Right cardiac atrium (tissue), 5 donors: ENCODE measurements around the gene TMCO4. TPM values are rescaled to one million over a fixed set of nuclear protein-coding genes. Genes with fewer than 3 reads are reported as not detected.

Experiments
- ATAC-seq, 2 donors: fragments of 200-7000 bp; cut with Tn5 transposase; one replicate each; pipeline versions ENCODE4 v1.8.0 to v1.9.1; 2020; ENCODE audit warnings: moderate library complexity in 2 of 2, mild to moderate bottlenecking in 1 of 2
- DNase-seq, 3 donors: peaks; one replicate each; pipeline ENCODE4 v3.0.0-alpha.2; 2020
- H3K27ac ChIP-seq: one replicate; pipeline ENCODE4 v1.5.1; 2013; ENCODE audit warnings: mild to moderate bottlenecking, low read length, control low read depth, moderate library complexity
- H3K27me3 ChIP-seq: one replicate; pipeline ENCODE4 v1.6.1; 2013; ENCODE audit not compliant: control insufficient read depth, insufficient read depth
- H3K4me1 ChIP-seq: one replicate; pipeline ENCODE4 v1.6.1; 2013; ENCODE audit warnings: low read length; ENCODE audit not compliant: control insufficient read depth, insufficient read depth
- H3K4me3 ChIP-seq: one replicate; pipeline ENCODE4 v1.5.1; 2013; ENCODE audit warnings: low read length, control low read depth
- H3K9me3 ChIP-seq: one replicate; pipeline ENCODE4 v1.6.1; 2013; ENCODE audit warnings: low read length; ENCODE audit not compliant: control insufficient read depth
- WGBS: extraction: QIAGEN DNeasy Blood & Tissue Kit; methylation state at CpG from one replicate; pipeline ENCODE4 v1.1.7; 2013; 5-methylcytosine and 5-hydroxymethylcytosine counted together
- intact Hi-C, 4 donors: fragments of 100-400 bp; cut with DNase I; formaldehyde crosslinking; loops; one replicate each; pipeline versions ENCODE4 v1.11.0 to v1.14.0; 2022 to 2023
- polyA plus RNA-seq: library from polyadenylated mRNA; stranded (reverse); fragments of 200-250 nt; gene quantifications from one replicate; pipeline ENCODE4 v1.2.3, GENCODE V29; 2013
- total RNA-seq, 4 donors: library from RNA; stranded (reverse); fragmentation: NEBNext Ultra II Directional; extraction: Animal tissue kit (Norgen Biotek cat#: 25700); gene quantifications; one replicate each; pipeline ENCODE4 v1.2.1, GENCODE V29; 2021
- donor health status: healthy with polysubstance abuse.
- donor health status: DM: no; HTN: yes; CAD: no.
- donor health status: DM: no; HTN: no; CAD: no.
- donor health status: DM: no; HTN: yes; CAD: no; lungs with severe emphysema.
- donor health status: DM: yes; HTN: yes; CAD: no.

Gene TMCO4
- total and polyA plus RNA-seq, 5 donors: 8.4 to 11.5 (median 10.7) TPM

DNA sequence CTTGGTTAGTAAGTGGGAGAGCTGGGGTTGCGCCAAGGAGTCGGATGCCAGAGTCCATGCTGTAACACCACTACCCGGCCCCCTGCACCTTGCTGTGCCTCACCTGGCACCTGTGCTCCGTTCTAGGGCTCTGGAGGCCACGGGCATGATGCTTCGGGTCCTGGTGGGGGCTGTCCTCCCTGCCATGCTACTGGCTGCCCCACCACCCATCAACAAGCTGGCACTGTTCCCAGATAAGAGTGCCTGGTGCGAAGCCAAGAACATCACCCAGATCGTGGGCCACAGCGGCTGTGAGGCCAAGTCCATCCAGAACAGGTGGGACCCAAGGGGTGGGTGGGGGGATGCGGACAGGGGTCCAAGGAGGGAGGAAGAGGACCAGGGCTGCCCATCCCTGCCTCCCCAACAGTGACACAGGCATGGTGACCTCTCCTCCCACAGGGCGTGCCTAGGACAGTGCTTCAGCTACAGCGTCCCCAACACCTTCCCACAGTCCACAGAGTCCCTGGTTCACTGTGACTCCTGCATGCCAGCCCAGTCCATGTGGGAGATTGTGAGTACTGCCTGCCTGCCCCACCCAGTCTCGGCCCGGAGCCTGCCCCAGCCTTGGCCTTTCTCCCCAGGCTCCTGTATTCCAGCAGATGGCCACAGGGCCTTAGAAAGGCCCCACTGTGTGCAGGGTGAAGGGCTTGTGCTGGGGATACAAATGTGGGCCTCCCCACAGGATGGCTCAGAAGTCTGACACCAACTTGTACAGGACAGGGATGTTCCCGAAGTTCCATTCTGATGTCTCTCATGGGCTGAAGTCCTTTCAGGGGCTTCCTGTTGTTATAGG lies 144.6 kb downstream of the TMCO4 start:
- Histone ChIP-seq H3K9me3 (no peaks in the 10 kb centered on the region), H3K4me1 (peaks cover 6% of the 10 kb centered on the region), H3K27me3 (no peaks in the 10 kb centered on the region), H3K27ac (no peak overlapping the region), H3K4me3 (no peak overlapping the region)
- intact Hi-C loops: loop anchor here (5.0 to 10.0 kb wide), 5 partner anchors 260 to 450 kb away; no protein-coding TSS in a partner anchor
- ATAC-seq: no peak
- peak in 1 of 3 donors; percentile 69 for DNase-seq
- WGBS: 65% methylated on average over 15 of the region's 15 CpGs

GRCh38 chr1:19654386-19654785 lies 145.3 kb downstream of the TMCO4 start:
- H3K4me1 ChIP-seq: peaks cover 4% of the 10 kb centered on the region
- no peak overlapping the region for H3K4me3 ChIP-seq
- ATAC-seq: no peak

DNA sequence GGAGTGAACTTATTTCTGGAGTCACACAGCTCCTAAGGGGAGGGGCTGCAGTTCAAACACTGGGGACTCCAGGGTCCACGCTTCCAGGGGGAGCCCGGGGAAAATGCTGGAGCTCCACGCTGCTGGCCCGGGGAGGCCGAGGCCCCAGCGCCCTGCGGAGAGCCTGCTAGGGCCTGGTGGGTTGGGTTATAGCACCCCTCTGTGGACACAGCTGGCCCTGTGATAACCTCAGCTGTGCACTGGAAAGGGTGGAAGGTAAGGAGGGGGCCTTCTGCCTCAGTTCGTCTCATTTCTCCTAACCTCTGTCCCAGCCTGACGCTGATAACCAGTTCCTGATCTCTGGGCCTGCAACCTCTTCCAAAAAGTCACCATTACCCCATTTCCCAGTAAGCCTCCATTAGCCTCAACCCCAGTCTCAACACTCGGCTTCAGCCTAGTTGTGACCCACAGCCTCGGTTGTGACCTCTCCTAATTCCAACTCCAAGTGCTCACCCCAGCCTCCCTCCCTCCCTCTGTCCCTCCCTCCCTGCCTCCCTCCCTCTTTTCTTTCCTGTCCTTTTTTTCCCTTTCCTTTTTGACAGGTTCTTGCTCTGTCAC lies 148.5 kb downstream of the TMCO4 start:
- ATAC-seq: peak; percentile 81 to 83
- WGBS: 15% methylated on average over 11 of the region's 11 CpGs
- Histone ChIP-seq H3K4me3 (no peak overlapping the region), H3K27me3 (no peaks in the 10 kb centered on the region), H3K4me1 (peaks cover 6% of the 10 kb centered on the region), H3K27ac (peak overlapping the region; percentile 11), H3K9me3 (no peaks in the 10 kb centered on the region)
- intact Hi-C loops: loop anchor here (2.0 to 10.0 kb wide), 6 partner anchors 256 to 446 kb away; no protein-coding TSS in a partner anchor
- DNase-seq: peak; percentile 67 to 87 (median 85)

More at GRCh38 chr1:19654386-19654785, 145.3 kb downstream of the TMCO4 start:
- Histone ChIP-seq H3K9me3 (no peaks in the 10 kb centered on the region), H3K27ac (no peak overlapping the region), H3K27me3 (no peaks in the 10 kb centered on the region)
- intact Hi-C loops: loop anchor here (5.0 to 10.0 kb wide), 5 partner anchors 260 to 450 kb away; no protein-coding TSS in a partner anchor
- no peak for DNase-seq
- 83% methylated on average over 5 of the region's 5 CpGs for WGBS

GRCh38 chr1:19650416-19651140 lies 149.1 kb downstream of the TMCO4 start:
- Histone ChIP-seq H3K4me3 (no peak overlapping the region), H3K9me3 (no peaks in the 10 kb centered on the region), H3K4me1 (peaks cover 6% of the 10 kb centered on the region), H3K27me3 (no peaks in the 10 kb centered on the region), H3K27ac (peak overlapping the region; percentile 11)
- ATAC-seq (peak; percentile 18 to 44), DNase-seq (peak in 1 of 3 donors; percentile 70)
- intact Hi-C loops: loop anchor here (2.0 to 10.0 kb wide), 6 partner anchors 256 to 446 kb away; no protein-coding TSS in a partner anchor
- 31% methylated on average over 12 of the region's 12 CpGs for WGBS

DNA sequence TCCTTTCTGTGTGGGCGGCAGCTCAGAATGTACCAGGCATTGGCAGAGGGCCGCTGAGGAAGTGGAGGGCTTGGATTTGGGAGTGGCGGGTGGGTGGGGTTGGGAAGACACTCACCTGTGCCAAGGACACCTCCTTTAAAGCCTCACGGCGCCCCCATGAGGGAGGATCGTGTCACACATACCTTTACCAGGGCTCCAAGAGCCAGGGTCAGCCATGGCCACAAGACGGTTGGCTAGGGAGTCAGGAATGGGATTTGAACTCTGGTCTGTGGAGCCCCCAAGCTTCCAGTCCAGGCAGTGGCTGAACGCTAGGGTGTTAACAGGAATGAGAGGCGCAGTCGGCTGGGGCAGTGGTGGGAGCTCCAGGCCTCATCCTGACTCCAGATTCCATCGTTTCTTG lies 151.0 kb downstream of the TMCO4 start:
- Histone ChIP-seq H3K4me3 (no peak overlapping the region), H3K27me3 (no peaks in the 10 kb centered on the region), H3K27ac (no peak overlapping the region), H3K4me1 (peaks cover 6% of the 10 kb centered on the region), H3K9me3 (no peaks in the 10 kb centered on the region)
- DNase-seq: peak in 1 of 3 donors; percentile 61
- intact Hi-C loops: loop anchor here in 3 of 4 donors (5.0 to 10.0 kb wide), 4 partner anchors 54 to 256 kb away; partner anchors contain the start of gene CAPZB (in 2 of the 3)
- WGBS: 55% methylated on average over 11 of the region's 11 CpGs
- ATAC-seq: no peak

- intact Hi-C loops: loop anchor here in 3 of 4 donors (5.0 to 10.0 kb wide), 4 partner anchors 53 to 256 kb away; partner anchors contain the start of gene CAPZB (in 2 of the 3)
- WGBS: 66% methylated on average over 14 of the region's 14 CpGs
- DNase-seq (peak in 1 of 3 donors; percentile 55), ATAC-seq (no peak)
- Histone ChIP-seq H3K27me3 (no peaks in the 10 kb centered on the region), H3K27ac (peak overlapping the region; percentile 1), H3K9me3 (no peaks in the 10 kb centered on the region), H3K4me3 (no peak overlapping the region), H3K4me1 (peaks cover 6% of the 10 kb centered on the region)
These were observed 151.5 kb downstream of the TMCO4 start for GRCh38 chr1:19648239-19648638.

DNA sequence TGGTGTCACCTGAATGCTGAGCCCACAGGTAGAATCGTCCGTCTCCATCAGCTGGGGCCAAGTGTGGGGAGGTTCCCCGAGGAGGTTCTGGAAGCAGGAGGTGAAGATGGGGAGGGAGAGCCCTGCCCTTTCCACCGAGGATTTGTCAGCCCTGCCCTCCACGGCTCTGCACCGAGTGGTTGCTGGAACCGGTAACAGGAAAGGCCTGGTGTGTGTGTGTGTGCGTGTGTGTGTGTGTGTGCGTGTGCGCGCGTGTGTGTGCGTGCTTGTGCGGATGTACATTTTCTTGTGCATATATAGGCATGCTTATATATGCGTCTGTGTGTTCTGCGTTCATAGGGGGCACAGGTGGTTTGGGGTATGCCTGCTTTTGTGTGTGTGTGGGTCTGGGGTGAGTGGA lies 152.1 kb downstream of the TMCO4 start:
- DNase-seq (peak in 1 of 3 donors; percentile 64), ATAC-seq (no peak)
- intact Hi-C loops: loop anchor here in 3 of 4 donors (5.0 to 10.0 kb wide), 4 partner anchors 53 to 255 kb away; partner anchors contain the start of gene CAPZB (in 2 of the 3)
- H3K4me1 ChIP-seq: peaks cover 6% of the 10 kb centered on the region
- H3K4me3 ChIP-seq: no peak overlapping the region
- H3K9me3 ChIP-seq: no peaks in the 10 kb centered on the region
- 52% methylated on average over 16 of the region's 16 CpGs for WGBS
- no peaks in the 10 kb centered on the region for H3K27me3 ChIP-seq
- peak overlapping the region; percentile 20 for H3K27ac ChIP-seq

GRCh38 chr1:19646377-19647319 lies 153.1 kb downstream of the TMCO4 start:
- intact Hi-C loops: loop anchor here in 3 of 4 donors (5.0 to 10.0 kb wide), 4 partner anchors 52 to 254 kb away; partner anchors contain the start of gene CAPZB (in 2 of the 3)
- ATAC-seq (no peak), DNase-seq (peak in 1 of 3 donors; percentile 62)
- Histone ChIP-seq H3K27me3 (no peaks in the 10 kb centered on the region), H3K4me1 (peaks cover 5% of the 10 kb centered on the region), H3K27ac (no peak overlapping the region), H3K9me3 (no peaks in the 10 kb centered on the region), H3K4me3 (no peak overlapping the region)
- WGBS: 83% methylated on average over 9 of the region's 9 CpGs

DNA sequence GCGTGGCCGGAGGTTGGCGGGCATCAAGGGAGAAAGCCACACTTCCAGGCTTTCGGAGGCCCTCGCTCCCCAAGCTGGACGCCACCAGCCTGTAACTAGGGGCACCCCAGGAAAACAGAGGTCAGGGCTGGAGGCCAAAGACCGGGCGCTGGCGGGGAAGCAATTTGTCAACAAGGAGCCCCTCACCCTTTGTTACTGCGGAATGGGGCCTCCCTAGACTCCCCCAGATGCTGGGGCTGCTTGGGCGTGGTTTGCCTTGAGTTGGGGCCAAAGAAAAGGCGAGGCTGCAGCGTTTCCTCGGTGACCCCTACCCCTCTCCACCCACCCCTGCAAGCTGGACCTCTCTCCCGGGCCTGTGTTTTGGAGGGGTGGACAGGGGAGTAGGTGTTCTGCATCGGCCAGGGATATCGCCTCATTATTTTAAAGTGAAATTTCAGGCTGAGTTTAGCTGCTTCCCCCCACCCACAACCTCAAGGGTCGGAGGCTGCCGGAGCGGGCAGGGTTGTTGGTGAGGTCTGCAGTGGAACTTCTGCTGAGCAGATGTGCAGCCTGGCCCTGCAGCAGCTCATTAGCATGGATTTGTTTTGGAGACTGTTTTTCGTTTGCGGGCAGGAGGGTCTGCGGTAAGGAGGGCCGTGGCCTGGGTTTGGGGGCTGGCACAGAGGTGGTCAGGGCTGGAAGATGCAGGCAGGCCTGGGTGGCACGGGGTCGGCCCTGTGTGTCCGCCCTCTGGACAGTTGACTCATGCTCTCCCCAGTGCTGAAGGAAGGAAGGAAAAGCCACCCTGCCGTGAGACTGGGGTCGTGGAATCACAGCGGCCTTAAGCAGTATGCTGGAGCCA lies 154.1 kb downstream of the TMCO4 start:
- 37% methylated on average over 30 of the region's 30 CpGs for WGBS
- intact Hi-C loops: loop anchor here in 3 of 4 donors (5.0 to 10.0 kb wide), 4 partner anchors 51 to 253 kb away; partner anchors contain the start of gene CAPZB (in 2 of the 3)
- Histone ChIP-seq H3K27me3 (no peaks in the 10 kb centered on the region), H3K27ac (peak overlapping the region; percentile 71), H3K4me3 (peak overlapping the region; percentile 87), H3K9me3 (no peaks in the 10 kb centered on the region), H3K4me1 (peaks cover 2% of the 10 kb centered on the region)
- peak in 1 of 3 donors; percentile 64 for DNase-seq
- peak in 1 of 2 donors; percentile 5 for ATAC-seq
